22Rv1 (cell line): Measurements from ENCODE around the gene SYNC.
"Not testable (repeated sequence)": the region's sequence is repeated elsewhere in the genome, so short reads cannot be mapped to it uniquely, and the experiment has no call there.

Experiments
- H3K27ac ChIP-seq: fragments of 450-650 bp; 2 replicates; pipeline ENCODE4 v1.5.1; 2017
- CTCF ChIP-seq: fragments of 450-650 bp; IDR thresholded peaks from 2 replicates; pipeline ENCODE4 v1.5.1; 2017; ENCODE audit warnings: mild to moderate bottlenecking
- ZFX ChIP-seq: fragments of 450-650 bp; IDR thresholded peaks from 2 replicates; pipeline ENCODE4 v1.6.1; 2017; ENCODE audit warnings: antibody characterized with exemption, borderline replicate concordance

The SYNC gene

GRCh38 chr1:32701951-32702598 lies 495 bp downstream of the SYNC start:
- H3K27ac ChIP-seq, result no peak overlapping the region
- TF ChIP-seq ZFX (no peak), CTCF (no peak)

GRCh38 chr1:32701421-32701911 lies 1.1 kb downstream of the SYNC start:
- TF ChIP-seq CTCF, result no peak
- TF ChIP-seq ZFX, result no peak

GRCh38 chr1:32696996-32697395 lies 5.6 kb downstream of the SYNC start:
- H3K27ac ChIP-seq, result not testable (repeated sequence)

More at GRCh38 chr1:32701421-32701911, 1.1 kb downstream of the SYNC start:
- H3K27ac ChIP-seq, result no peak overlapping the region

GRCh38 chr1:32696041-32696440 lies 6.5 kb downstream of the SYNC start:
- no peak overlapping the region for H3K27ac ChIP-seq
- no peak for TF ChIP-seq CTCF
- TF ChIP-seq ZFX, result no peak

- no peak overlapping the region for H3K27ac ChIP-seq
- TF ChIP-seq ZFX, result no peak
- no peak for TF ChIP-seq CTCF
Measured at GRCh38 chr1:32695098-32695904, 7.3 kb downstream of the SYNC start.

- H3K27ac ChIP-seq, result no peak overlapping the region
- TF ChIP-seq CTCF, result no peak
- TF ChIP-seq ZFX, result no peak
Measured at GRCh38 chr1:32693455-32694174, 9.0 kb downstream of the SYNC start.

- TF ChIP-seq ZFX (no peak), CTCF (no peak)
Measured at GRCh38 chr1:32686387-32686786, 16.2 kb downstream of the SYNC start.

More at GRCh38 chr1:32686387-32686786, 16.2 kb downstream of the SYNC start:
- no peak overlapping the region for H3K27ac ChIP-seq
